ENCODE data around the gene GRIFIN.

- no peak for TF ChIP-seq CTCF (conservative IDR thresholded peaks at IDR 0.05; ENCODE audit: low read depth, low read length)
- no peak for TF ChIP-seq EZH2phosphoT487 (IDR thresholded peaks at IDR 0.05; ENCODE audit: borderline replicate concordance, low read length)
- TF ChIP-seq EZH2 (IDR thresholded peaks at IDR 0.05; ENCODE audit: low read length, unreplicated experiment), result no peak
These were observed 35.6 kb upstream of the GRIFIN start for GRCh38 chr7:2511769-2512168.

Measured in PC-3 (cell line).